Central memory CD8-positive, alpha-beta T cell (primary cell): ENCODE results near the gene CHPF.
A peak's percentile ranks its signal among the peaks of the same experiment; 100 is the strongest.

ENCODE experiments used
- ATAC-seq: fragments of 150-1000 bp; cut with Tn5 transposase; replicated peaks from 2 replicates; pipeline ENCODE4 v1.10.0; 2022; ENCODE audit warnings: mild to moderate bottlenecking, moderate FRiP score, moderate number of reproducible peaks; ENCODE audit not compliant: poor library complexity, severe bottlenecking; ENCODE audit errors: extremely low read depth
- DNase-seq, 2 donors: peaks; one replicate each; pipeline ENCODE4 v3.0.0; 2021; ENCODE audit warnings: low spot score in 2 of 2
- H3K27ac Mint-ChIP-seq: one replicate; pipeline ENCODE4 v1.8.0; 2022; ENCODE audit warnings: low read depth, mild to moderate bottlenecking, moderate library complexity, mixed read lengths
- H3K27me3 Mint-ChIP-seq: one replicate; pipeline ENCODE4 v1.8.0; 2022; ENCODE audit warnings: mixed read lengths
- H3K36me3 Mint-ChIP-seq: one replicate; pipeline ENCODE4 v1.8.0; 2022; ENCODE audit warnings: mild to moderate bottlenecking, moderate library complexity, mixed read lengths; ENCODE audit not compliant: insufficient read depth
- H3K4me1 Mint-ChIP-seq: one replicate; pipeline ENCODE4 v1.8.0; 2022; ENCODE audit warnings: mixed read lengths
- H3K4me3 Mint-ChIP-seq: one replicate; pipeline ENCODE4 v1.8.0; 2022; ENCODE audit warnings: mild to moderate bottlenecking, moderate library complexity, mixed read lengths
- H3K9me3 Mint-ChIP-seq: one replicate; pipeline ENCODE4 v1.8.0; 2022; ENCODE audit warnings: mixed read lengths

Gene CHPF, protein sequence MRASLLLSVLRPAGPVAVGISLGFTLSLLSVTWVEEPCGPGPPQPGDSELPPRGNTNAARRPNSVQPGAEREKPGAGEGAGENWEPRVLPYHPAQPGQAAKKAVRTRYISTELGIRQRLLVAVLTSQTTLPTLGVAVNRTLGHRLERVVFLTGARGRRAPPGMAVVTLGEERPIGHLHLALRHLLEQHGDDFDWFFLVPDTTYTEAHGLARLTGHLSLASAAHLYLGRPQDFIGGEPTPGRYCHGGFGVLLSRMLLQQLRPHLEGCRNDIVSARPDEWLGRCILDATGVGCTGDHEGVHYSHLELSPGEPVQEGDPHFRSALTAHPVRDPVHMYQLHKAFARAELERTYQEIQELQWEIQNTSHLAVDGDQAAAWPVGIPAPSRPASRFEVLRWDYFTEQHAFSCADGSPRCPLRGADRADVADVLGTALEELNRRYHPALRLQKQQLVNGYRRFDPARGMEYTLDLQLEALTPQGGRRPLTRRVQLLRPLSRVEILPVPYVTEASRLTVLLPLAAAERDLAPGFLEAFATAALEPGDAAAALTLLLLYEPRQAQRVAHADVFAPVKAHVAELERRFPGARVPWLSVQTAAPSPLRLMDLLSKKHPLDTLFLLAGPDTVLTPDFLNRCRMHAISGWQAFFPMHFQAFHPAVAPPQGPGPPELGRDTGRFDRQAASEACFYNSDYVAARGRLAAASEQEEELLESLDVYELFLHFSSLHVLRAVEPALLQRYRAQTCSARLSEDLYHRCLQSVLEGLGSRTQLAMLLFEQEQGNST

DNA sequence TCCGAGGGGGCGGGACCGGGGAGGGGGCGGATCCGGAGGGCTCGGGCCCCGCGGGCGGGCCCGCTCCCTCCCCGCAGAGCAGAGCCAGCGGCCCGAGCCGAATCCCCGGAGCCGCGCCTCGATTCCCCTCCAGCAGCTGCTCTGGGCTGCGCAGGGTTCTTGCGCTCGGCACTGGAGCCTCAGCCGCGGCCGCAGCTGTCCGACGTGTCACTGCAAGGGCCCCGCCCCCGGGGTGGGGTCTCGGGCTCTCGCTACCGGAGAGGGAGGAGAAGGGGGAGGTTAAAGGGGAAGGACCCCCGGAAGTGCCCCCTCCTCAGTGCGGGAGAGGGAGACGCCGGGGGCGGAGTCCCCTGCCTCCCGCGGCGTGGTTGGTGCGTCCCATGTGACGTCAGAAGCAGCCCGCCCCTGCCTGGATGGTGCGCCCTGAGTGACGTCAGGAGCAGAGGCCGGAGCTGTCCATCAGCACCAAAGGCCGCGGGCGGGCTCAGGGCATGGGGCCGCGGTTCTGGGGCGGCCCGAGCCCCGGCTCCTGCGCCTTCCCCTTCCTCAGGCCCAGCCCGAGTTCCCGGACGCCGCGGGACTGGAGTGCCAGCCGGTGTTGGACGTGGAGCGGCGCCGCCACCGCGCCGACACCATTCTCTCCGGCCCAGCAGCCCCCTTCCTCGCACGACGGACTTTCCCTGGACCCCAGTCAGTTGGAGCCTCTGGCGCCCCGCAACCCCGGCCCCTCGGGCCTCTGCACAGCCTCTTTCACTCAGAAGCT is at the start of gene CHPF, which contains the start of gene TMEM198:
TSS of gene CHPF (minus strand) at position 214 of the 763 bp plus-strand sequence. CDS start 271 bp downstream, outside the sequence.
TSS of gene TMEM198 (plus strand) at position 433 of the 763 bp plus-strand sequence. CDS start 700 bp downstream, outside the sequence.
- Mint-ChIP-seq H3K27me3 (peaks cover 10% of the 10 kb centered on the region), H3K4me1 (peaks cover 18% of the 10 kb centered on the region), H3K9me3 (no peaks in the 10 kb centered on the region), H3K4me3 (peak within 1 kb of the TSS; percentile 79), H3K27ac (peak within 1 kb of the TSS; percentile 79), H3K36me3 (peaks cover 8% of the 10 kb centered on the region)
- ATAC-seq, result peak; percentile 79
- peak; percentile 80 to 82 for DNase-seq

DNA sequence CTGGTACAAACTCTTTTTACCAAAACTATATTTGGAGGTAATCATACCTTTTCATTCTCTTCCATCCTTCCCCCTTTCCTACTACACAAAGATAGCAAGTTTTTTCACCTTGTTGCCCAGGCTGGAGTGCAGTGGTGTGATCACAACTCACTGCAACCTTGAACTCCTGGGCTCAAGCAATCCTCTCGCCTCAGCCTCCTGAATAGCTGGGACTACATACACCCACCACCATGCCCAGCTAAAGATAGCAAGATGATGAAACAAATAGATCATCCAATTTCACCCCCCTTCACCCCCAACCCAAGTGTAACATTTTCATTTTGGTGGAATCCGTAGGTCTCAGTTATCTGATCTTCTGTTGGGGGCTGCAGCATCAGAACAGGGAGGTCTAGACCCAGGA is 49.5 kb upstream of the CHPF start:
- H3K27ac Mint-ChIP-seq, result no peak overlapping the region
- no peak for DNase-seq

DNA sequence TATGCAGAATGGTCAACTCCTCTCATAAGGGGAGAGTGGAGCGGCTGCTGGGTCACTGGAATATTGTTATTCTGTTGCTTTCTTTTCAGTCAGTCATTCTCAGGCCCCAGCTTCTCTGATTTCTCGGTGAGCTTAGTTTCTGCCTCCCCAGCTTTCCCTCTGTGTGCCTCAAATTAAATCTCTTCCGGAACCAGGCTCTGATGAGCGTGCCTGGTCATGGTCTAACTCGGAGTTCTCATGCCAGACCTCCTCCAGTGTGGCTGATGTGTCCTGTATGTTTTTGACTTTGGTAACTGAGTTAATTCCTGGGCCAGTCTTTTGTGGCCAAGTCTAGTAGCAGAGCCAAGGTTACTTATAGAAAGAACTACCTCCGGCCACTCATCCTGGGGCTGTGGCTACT is 49.1 kb upstream of the CHPF start:
- Mint-ChIP-seq H3K4me3 (no peak overlapping the region), H3K27me3 (peaks cover 41% of the 10 kb centered on the region), H3K27ac (no peak overlapping the region), H3K9me3 (no peaks in the 10 kb centered on the region), H3K4me1 (peaks cover 8% of the 10 kb centered on the region), H3K36me3 (peaks cover 1% of the 10 kb centered on the region)
- no peak for ATAC-seq
- DNase-seq, result no peak

More for the DNA sequence above, 49.5 kb upstream of the CHPF start:
- no peak for ATAC-seq
- peaks cover 5% of the 10 kb centered on the region for H3K36me3 Mint-ChIP-seq
- no peaks in the 10 kb centered on the region for H3K9me3 Mint-ChIP-seq
- H3K4me3 Mint-ChIP-seq, result no peak overlapping the region
- H3K4me1 Mint-ChIP-seq, result peaks cover 10% of the 10 kb centered on the region
- H3K27me3 Mint-ChIP-seq, result peaks cover 38% of the 10 kb centered on the region

DNA sequence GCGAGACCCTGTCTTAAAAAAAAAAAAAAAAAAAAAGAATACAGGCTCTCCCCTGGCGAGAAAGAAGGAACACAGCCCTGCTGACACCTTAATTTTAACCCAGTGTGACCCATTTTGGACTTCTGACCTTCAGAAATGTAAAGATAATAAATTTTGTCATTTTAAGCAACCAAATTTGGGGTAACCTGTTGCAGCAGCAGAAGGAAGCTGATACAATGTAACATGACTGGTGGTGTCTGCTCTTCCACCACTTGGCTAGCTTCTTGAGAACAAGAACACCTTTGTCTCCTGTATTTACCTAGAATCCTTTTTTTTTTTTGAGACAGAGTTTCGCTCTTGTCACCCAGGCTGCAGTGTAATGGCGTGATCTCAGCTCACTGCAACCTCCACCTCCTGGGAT is 47.5 kb upstream of the CHPF start:
- DNase-seq (no peak), ATAC-seq (no peak)
- no peak overlapping the region for H3K4me3 Mint-ChIP-seq
- H3K9me3 Mint-ChIP-seq, result no peaks in the 10 kb centered on the region
- peaks cover 57% of the 10 kb centered on the region for H3K27me3 Mint-ChIP-seq
- H3K4me1 Mint-ChIP-seq, result no peaks in the 10 kb centered on the region
- H3K27ac Mint-ChIP-seq, result no peak overlapping the region
- H3K36me3 Mint-ChIP-seq, result no peaks in the 10 kb centered on the region

DNA sequence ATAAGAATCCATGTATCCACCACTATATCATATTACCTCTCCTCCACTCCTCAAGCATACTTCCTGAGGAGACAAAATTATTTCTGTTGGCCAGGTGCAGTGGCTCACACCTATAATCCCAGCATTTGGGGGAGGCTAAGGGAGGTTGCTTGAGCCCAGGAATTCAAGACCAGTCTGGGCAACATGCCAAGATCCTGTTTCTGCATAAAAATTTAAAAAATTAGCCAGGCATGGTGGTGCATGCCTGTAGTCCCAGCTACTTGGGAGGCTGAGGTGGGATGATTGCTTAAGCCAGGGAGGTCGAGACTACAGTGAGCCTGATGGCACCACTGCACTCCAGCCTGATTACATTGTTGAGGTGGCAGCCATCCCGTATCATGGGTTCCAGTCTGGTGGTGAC is 37.7 kb upstream of the CHPF start:
- H3K27me3 Mint-ChIP-seq, result peaks cover 33% of the 10 kb centered on the region
- ATAC-seq (no peak), DNase-seq (no peak)
- H3K4me3 Mint-ChIP-seq, result no peak overlapping the region
- no peak overlapping the region for H3K27ac Mint-ChIP-seq
- H3K4me1 Mint-ChIP-seq, result no peaks in the 10 kb centered on the region
- no peaks in the 10 kb centered on the region for H3K9me3 Mint-ChIP-seq
- peaks cover 2% of the 10 kb centered on the region for H3K36me3 Mint-ChIP-seq

DNA sequence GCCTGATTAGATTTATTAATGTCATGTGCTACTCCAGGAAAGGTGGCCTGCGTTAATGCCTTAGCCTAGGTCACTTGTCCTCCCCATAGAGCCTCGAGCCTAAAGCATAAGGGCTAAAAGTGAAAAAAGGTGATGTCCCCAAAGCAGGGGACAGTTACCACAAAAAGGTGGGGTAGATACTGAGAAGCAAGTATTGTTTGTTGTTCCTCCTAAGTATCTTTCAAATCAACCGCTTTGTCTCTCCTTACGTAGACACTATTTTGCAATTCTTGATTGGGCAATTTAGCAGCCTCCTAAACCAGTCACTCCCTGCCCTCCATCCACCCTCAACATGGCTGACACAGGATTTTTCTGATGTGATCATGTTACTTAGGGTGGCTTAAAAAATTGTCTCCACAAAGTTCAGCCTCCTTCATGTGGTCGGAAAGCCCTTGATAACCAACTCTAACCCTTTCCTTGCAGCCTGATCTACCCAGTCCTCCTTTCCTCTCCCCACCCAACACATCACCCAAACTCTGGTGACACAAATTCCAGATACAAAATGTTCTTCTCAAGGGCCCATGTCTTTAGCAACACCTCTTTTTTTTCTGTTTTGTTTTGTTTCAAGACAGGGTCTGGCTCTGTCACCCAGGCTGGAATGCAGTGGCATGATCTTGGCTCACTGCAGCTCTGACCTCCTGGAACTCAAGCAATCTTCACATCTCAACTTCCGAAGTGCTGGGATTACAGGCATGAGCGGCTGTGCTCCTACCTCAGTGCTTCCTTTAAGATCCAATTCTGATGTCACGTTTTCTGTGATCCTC is 35.4 kb upstream of the CHPF start:
- DNase-seq (no peak), ATAC-seq (peak; percentile 36)
- Mint-ChIP-seq H3K9me3 (no peaks in the 10 kb centered on the region), H3K36me3 (peaks cover 2% of the 10 kb centered on the region), H3K27me3 (peaks cover 33% of the 10 kb centered on the region), H3K27ac (no peak overlapping the region), H3K4me3 (no peak overlapping the region), H3K4me1 (no peaks in the 10 kb centered on the region)

DNA sequence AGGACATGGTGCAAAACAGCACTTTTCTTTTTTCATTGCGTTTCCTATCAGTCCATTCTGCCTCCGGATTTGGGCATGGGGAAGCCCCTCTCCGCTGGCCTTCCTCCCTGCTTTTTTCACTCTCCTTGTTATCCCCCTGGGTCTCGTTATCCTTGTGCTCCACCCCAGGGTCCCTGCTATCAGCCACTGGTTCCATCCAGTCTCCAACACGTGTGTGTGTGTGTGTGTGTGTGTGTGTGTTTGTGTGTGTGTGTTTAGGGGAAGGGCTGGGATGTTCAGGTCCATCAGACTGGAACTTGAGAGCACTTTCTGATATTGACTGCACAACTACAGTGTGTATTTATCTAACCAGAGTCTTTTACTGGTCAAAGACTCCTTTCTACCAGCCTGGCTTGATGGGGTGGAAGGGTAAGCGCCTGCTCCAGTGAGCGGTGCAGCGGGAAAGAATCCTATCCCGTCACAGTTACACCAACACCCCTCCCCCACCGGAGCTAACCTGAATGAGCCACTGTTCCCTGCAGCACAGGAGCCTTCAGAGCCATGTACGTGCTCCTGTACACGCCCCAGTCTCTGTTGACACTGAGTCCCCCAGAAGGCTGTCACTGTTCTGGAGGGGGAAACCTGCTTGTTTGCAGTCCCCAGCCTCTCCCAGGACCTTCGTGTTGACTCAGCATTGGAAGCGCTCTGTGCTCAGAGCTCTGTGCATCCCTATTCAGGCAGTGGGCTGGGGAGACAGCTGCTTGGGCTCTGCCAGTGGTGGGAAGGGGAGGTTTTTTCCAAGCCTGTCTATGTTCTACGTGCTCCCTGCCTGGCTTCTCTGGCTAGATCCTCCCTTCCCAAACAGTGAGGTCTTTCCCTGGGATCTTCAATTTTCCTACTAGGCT is 33.1 kb upstream of the CHPF start:
- H3K27me3 Mint-ChIP-seq, result peaks cover 55% of the 10 kb centered on the region
- no peaks in the 10 kb centered on the region for H3K4me1 Mint-ChIP-seq

DNA sequence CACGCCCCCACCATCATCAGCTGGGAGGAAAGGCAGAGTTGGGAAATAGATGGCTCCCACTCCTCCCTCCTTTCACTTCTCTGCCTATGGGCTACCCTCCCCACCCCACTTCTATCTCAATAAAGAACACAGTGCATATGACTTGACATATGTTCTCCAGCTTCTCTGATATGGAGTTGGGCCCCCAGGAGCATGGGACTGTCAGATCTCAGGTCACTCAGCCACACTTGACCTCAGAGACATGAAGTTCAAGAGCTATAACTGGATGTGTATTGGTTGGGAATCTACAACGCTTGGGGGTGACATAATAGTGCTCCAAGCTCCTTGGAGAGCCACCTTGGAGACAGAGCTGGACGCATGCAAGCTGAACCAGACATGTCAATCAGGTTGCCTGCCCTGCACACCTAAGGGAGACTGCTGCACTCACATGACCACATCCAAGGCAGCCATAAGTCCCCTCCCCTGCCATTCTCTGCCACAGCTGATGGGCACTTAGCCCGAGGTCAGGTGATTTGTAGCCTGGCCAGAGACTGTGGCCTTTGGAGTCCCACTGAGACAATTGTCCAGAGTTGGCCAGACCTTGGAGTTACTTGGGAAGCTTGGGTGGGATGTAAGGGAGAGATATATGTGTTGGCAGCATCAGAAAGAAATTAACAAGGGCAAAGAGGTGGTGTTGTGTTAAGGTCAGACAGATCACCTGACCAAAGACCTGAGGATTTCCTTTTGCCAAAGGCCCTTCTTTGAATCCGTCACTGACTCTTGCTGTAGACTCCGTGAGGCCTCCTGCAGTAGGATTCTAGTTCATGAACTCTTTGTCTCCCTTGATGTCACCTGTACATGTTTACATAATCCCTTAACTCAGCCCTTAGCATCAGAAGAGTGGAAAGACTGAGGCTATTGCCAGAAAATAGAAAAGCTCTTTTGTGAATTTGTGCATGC is 32.2 kb upstream of the CHPF start:
- Mint-ChIP-seq H3K4me1 (no peaks in the 10 kb centered on the region), H3K36me3 (no peaks in the 10 kb centered on the region), H3K4me3 (no peak overlapping the region), H3K27ac (no peak overlapping the region), H3K27me3 (peaks cover 59% of the 10 kb centered on the region), H3K9me3 (no peaks in the 10 kb centered on the region)
- DNase-seq (no peak), ATAC-seq (no peak)

More for the DNA sequence above, 33.1 kb upstream of the CHPF start:
- Mint-ChIP-seq H3K9me3 (no peaks in the 10 kb centered on the region), H3K4me3 (no peak overlapping the region), H3K27ac (no peak overlapping the region), H3K36me3 (peaks cover 2% of the 10 kb centered on the region)
- DNase-seq (no peak), ATAC-seq (no peak)

DNA sequence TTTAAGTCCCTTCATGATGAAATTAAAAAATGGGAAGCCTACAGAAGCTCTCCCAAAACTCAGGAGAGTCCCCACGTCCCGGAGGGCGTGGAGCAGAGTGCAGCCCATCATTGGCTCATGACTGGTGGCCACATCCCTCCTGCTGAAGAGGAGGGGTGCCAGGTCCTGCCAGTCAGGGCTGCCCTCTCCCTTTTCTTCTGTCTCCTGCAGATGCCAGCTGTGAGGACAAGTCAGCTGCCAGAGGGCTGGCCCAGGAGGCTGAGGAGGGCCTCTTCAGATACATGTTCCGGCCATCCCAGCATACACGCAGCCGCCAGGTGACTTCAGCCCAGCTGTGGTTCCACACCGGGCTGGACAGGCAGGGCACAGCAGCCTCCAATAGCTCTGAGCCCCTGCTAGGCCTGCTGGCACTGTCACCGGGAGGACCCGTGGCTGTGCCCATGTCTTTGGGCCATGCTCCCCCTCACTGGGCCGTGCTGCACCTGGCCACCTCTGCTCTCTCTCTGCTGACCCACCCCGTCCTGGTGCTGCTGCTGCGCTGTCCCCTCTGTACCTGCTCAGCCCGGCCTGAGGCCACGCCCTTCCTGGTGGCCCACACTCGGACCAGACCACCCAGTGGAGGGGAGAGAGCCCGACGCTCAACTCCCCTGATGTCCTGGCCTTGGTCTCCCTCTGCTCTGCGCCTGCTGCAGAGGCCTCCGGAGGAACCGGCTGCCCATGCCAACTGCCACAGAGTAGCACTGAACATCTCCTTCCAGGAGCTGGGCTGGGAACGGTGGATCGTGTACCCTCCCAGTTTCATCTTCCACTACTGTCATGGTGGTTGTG is 31.1 kb upstream of the CHPF start:
- Mint-ChIP-seq H3K4me3 (no peak overlapping the region), H3K27ac (no peak overlapping the region)

DNA sequence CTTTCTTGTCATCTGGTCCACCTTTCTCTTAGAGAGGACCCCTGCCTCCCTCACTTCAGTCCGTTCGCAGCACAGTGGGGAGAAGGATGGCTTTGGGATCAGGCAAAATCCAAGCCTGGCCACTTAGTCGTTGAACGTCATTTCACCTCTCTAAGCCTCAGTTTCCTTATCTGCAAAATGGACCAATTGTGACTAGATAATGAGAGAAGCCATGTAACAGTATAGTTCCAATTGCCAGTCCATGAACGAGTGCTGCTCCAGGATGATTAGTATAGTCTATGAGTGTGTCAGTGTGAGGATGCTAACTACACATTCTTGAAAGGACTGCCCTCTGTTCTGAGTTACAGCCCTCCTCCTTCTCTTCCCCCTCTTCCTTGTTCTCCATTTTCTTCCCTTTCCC is 29.6 kb upstream of the CHPF start:
- DNase-seq (no peak), ATAC-seq (no peak)
- Mint-ChIP-seq H3K36me3 (no peaks in the 10 kb centered on the region), H3K9me3 (no peaks in the 10 kb centered on the region), H3K27ac (no peak overlapping the region), H3K4me3 (no peak overlapping the region), H3K27me3 (peaks cover 78% of the 10 kb centered on the region), H3K4me1 (no peaks in the 10 kb centered on the region)

More for the DNA sequence above, 31.1 kb upstream of the CHPF start:
- ATAC-seq, result no peak
- Mint-ChIP-seq H3K9me3 (no peaks in the 10 kb centered on the region), H3K36me3 (no peaks in the 10 kb centered on the region), H3K4me1 (no peaks in the 10 kb centered on the region), H3K27me3 (peaks cover 65% of the 10 kb centered on the region)
- DNase-seq, result no peak
